ENCODE measurements around the gene EVX2. TPM values are rescaled to one million over a fixed set of nuclear protein-coding genes. Genes with fewer than 3 reads are reported as not detected.

The EVX2 gene
- total and polyA plus RNA-seq, 2 of the 13 experiments (the other 11 are each of a cell fraction or from before 2014, with no cell fraction given) = not detected

- TF ChIP-seq PRDM10 (CRISPR knock-in tag; IDR thresholded peaks at IDR 0.05; ENCODE audit: low read depth) (no peak), TFDP2 (CRISPR knock-in tag; IDR thresholded peaks at IDR 0.05) (no peak), THAP7 (CRISPR knock-in tag; IDR thresholded peaks at IDR 0.05) (no peak), ZZZ3 (CRISPR knock-in tag; IDR thresholded peaks at IDR 0.05; ENCODE audit: borderline replicate concordance) (no peak)
These were observed 16.0 kb downstream of the EVX2 start (continued) for GRCh38 chr2:176067589-176068418.

Measured in HepG2 (cell line).